Keratinocyte (primary cell): ENCODE results near the gene RUNX1. TPM values are rescaled to one million over a fixed set of nuclear protein-coding genes. Genes with fewer than 3 reads are reported as not detected.

Source experiments
- DNase-seq: peaks from one replicate; pipeline ENCODE4 v3.0.0-alpha.2; 2011; ENCODE audit warnings: low read depth, missing footprints, low spot score
- FAIRE-seq: peaks from 2 replicates; lab custom pipeline; 2011; peaks lifted over from hg19 to GRCh38; lab: Jason Lieb, UNC
- H2AFZ ChIP-seq: 2 replicates; pipeline ENCODE4 v1.6.0; 2012; ENCODE audit warnings: low read length, control low read depth, inconsistent platforms; ENCODE audit not compliant: control insufficient read depth
- H3K27ac ChIP-seq: 2 replicates; pipeline ENCODE4 v1.5.1; 2011; ENCODE audit warnings: low read length; ENCODE audit not compliant: control insufficient read depth, insufficient read depth
- H3K27me3 ChIP-seq: 3 replicates; pipeline ENCODE4 v1.6.0; 2011; ENCODE audit warnings: low read length; ENCODE audit not compliant: control insufficient read depth, insufficient read depth; ENCODE audit errors: extremely low read depth
- H3K36me3 ChIP-seq, 2 experiments: 2 replicates in 1 of 2; 3 replicates in 1 of 2; pipeline ENCODE4 v1.5.1; 2011; ENCODE audit warnings: low read length in 2 of 2, mild to moderate bottlenecking in 1 of 2; ENCODE audit not compliant: control insufficient read depth in 2 of 2, insufficient read depth in 2 of 2; ENCODE audit errors: extremely low read depth in 1 of 2
- H3K4me1 ChIP-seq: 3 replicates; pipeline ENCODE4 v1.5.1; 2011; ENCODE audit warnings: low read length; ENCODE audit not compliant: control insufficient read depth, insufficient read depth; ENCODE audit errors: extremely low read depth
- H3K4me2 ChIP-seq: 3 replicates; pipeline ENCODE4 v1.6.0; 2011; ENCODE audit warnings: low read depth, low read length; ENCODE audit not compliant: control insufficient read depth, insufficient read depth; ENCODE audit errors: extremely low read depth
- H3K4me3 ChIP-seq, 3 experiments: fragments of 200-600 bp in 1 of 3; sonication (generic) in 1 of 3; 2 replicates in 2 of 3; 3 replicates in 1 of 3; pipeline ENCODE4 v1.5.1; 2011 to 2016; ENCODE audit warnings: low read length in 3 of 3, mild to moderate bottlenecking in 3 of 3, control low read depth in 2 of 3, inconsistent platforms in 1 of 3, low read depth in 1 of 3, mixed read lengths in 1 of 3, mixed run types in 1 of 3, moderate library complexity in 1 of 3; ENCODE audit not compliant: control insufficient read depth in 2 of 3, insufficient read depth in 2 of 3; ENCODE audit errors: extremely low read depth in 1 of 3
- H3K79me2 ChIP-seq: 2 replicates; pipeline ENCODE4 v1.6.0; 2012; ENCODE audit warnings: low read length; ENCODE audit not compliant: control insufficient read depth, insufficient read depth
- H3K9ac ChIP-seq: 3 replicates; pipeline ENCODE4 v1.6.0; 2011; ENCODE audit warnings: low read length; ENCODE audit not compliant: control insufficient read depth, insufficient read depth; ENCODE audit errors: extremely low read depth
- H3K9me1 ChIP-seq: 3 replicates; pipeline ENCODE4 v1.6.0; 2011; ENCODE audit warnings: low read length; ENCODE audit not compliant: control insufficient read depth, insufficient read depth; ENCODE audit errors: extremely low read depth
- H3K9me3 ChIP-seq: 2 replicates; pipeline ENCODE4 v1.5.1; 2012; ENCODE audit warnings: low read depth, low read length; ENCODE audit not compliant: control insufficient read depth
- H4K20me1 ChIP-seq: 3 replicates; pipeline ENCODE4 v1.6.0; 2011; ENCODE audit warnings: low read length; ENCODE audit not compliant: control insufficient read depth, insufficient read depth; ENCODE audit errors: extremely low read depth
- CTCF ChIP-seq, 3 experiments: IDR thresholded peaks in 1 of 3; conservative IDR thresholded peaks in 1 of 3; optimal IDR thresholded peaks in 1 of 3; 2 replicates in 2 of 3; 3 replicates in 1 of 3; pipeline versions ENCODE3 to v1.5.1; 2011; ENCODE audit warnings: low read length in 3 of 3, mild to moderate bottlenecking in 3 of 3, moderate library complexity in 2 of 3, control low read depth in 1 of 3, inconsistent platforms in 1 of 3; ENCODE audit not compliant: insufficient read depth in 2 of 3; ENCODE audit errors: extremely low read depth in 1 of 3
- EZH2 ChIP-seq: IDR thresholded peaks from one replicate; pipeline ENCODE4 v1.6.1; 2012; ENCODE audit warnings: inconsistent platforms, mild to moderate bottlenecking, low read length, moderate library complexity
- dilution Hi-C: fragments of 300-500 bp; cut with MboI; formaldehyde crosslinking; loops from one replicate; pipeline ENCODE4 v1.7.0; 2020; ENCODE audit warnings: low sequenced_read_pairs; ENCODE audit not compliant: extremely low pct_ligation_motif_present
- polyA plus RNA-seq, 5 experiments: library from polyadenylated mRNA; depleted of rRNA in 3 of 5; stranded (reverse) in 3 of 5; stranded (forward) in 1 of 5; unstranded in 1 of 5; fragments of >200 nt; gene quantifications; 1 replicate in 1 of 5; 2 replicates in 3 of 5; 3 replicates in 1 of 5; pipeline versions ENCODE4 v1.2.1 to v1.2.3, GENCODE V29; 2011 to 2012; ENCODE audit warnings: missing spikeins in 2 of 5, low read depth in 1 of 5, low replicate concordance in 1 of 5

The RUNX1 gene
- polyA plus RNA-seq, 1 donor (not counting 4 experiments of a cell fraction or from before 2014, with no cell fraction given): 44.9 TPM

DNA sequence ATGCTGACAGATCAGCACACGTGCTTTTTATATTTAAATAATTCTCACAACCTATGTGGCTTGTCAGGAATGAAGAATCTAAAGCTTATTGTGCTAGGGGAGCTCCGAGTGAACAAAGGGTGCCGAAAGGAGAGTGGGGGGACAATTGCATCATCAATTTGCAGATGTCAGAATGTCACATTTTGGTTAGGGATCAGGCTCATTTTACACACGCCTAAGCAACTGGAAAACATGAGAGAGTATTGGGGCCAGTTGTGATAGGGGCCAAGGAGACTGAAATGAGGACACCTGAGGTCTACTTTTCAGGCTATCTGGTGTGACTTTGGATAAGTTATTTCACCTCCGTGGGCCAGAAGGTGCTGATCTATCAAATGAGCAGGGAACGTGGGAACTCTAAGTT, 31.8 kb downstream of the RUNX1 start:
- Histone ChIP-seq H3K4me1 (peaks cover 22% of the 10 kb centered on the region), H4K20me1 (no peaks in the 10 kb centered on the region), H3K36me3 (no peaks in the 10 kb centered on the region), H3K4me3 (no peak overlapping the region), H3K9me1 (no peaks in the 10 kb centered on the region), H2AFZ (no peak overlapping the region), H3K79me2 (no peaks in the 10 kb centered on the region), H3K4me2 (no peak overlapping the region), H3K9ac (no peak overlapping the region), H3K27ac (no peak overlapping the region), H3K27me3 (no peaks in the 10 kb centered on the region), H3K9me3 (no peaks in the 10 kb centered on the region)
- TF ChIP-seq CTCF (optimal IDR thresholded peaks at IDR 0.05 in 1 of 3, IDR thresholded peaks at IDR 0.05 in 1 of 3, conservative IDR thresholded peaks at IDR 0.05 in 1 of 3; ENCODE audit: extremely low read depth in 1 of 3, insufficient read depth in 2 of 3, low read length in 3 of 3): no peak
- TF ChIP-seq EZH2: no peak
- dilution Hi-C loops: no loop called here
- FAIRE-seq: no peak
- DNase-seq: no peak

DNA sequence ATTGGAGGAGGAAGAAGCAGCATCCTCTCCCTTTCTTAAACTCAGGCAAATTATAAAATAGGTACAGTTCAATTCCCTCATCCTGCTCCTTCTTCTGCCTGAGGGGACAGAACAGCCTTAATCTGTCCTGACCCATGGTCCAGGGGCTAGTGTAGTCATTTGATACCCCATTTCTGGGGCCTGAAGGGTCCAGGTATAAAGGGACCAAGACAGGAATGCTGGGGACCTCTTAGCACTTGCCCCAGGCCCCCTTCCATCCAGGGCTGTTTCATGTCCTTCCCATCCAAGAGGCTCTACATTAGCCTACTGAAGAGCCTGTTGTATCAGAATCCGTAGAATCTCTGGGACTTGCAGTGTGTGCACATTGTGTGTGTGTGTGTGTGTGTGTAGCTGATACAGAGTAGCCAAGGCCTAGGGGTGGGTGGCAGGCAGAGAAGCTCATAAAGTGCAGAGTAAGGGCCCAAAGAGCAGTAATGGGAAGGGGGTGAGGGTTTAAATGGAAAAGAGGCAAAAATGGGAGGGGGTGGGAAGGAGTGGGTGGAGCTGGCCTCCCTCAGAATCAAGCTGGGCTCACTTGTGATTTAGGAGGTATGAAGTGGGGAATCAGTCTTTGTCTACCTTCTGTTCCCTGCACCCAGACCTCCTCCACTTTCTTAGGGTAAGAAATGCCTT, 32.4 kb downstream of the RUNX1 start:
- no peak for DNase-seq
- TF ChIP-seq CTCF (optimal IDR thresholded peaks at IDR 0.05 in 1 of 3, IDR thresholded peaks at IDR 0.05 in 1 of 3, conservative IDR thresholded peaks at IDR 0.05 in 1 of 3; ENCODE audit: extremely low read depth in 1 of 3, insufficient read depth in 2 of 3, low read length in 3 of 3) (no peak), EZH2 (no peak)
- peaks cover 16% of the 10 kb centered on the region for H3K4me1 ChIP-seq
- H4K20me1 ChIP-seq: no peaks in the 10 kb centered on the region
- H3K36me3 ChIP-seq: no peaks in the 10 kb centered on the region
- H3K79me2 ChIP-seq: no peaks in the 10 kb centered on the region
- no peak overlapping the region for H3K4me2 ChIP-seq
- dilution Hi-C loops: no loop called here
- no peaks in the 10 kb centered on the region for H3K9me3 ChIP-seq
- no peak overlapping the region for H3K9ac ChIP-seq
- no peak overlapping the region for H2AFZ ChIP-seq
- no peak overlapping the region for H3K4me3 ChIP-seq
- FAIRE-seq: no peak
- no peaks in the 10 kb centered on the region for H3K27me3 ChIP-seq
- no peak overlapping the region for H3K27ac ChIP-seq
- no peaks in the 10 kb centered on the region for H3K9me1 ChIP-seq
